ENCODE data around the gene SLC13A5.

- TF ChIP-seq POLR2A (IDR thresholded peaks at IDR 0.05), result no peak
- TF ChIP-seq EP300 (IDR thresholded peaks at IDR 0.05), result no peak
Measured at GRCh38 chr17:6700948-6701307, 12.2 kb downstream of the SLC13A5 start.
